Hematopoietic multipotent progenitor cell treated with erythropoietin and hydrocortisone succinate and interleukin-3 and kit ligand, for 4 days (in vitro differentiated cells): Measurements from ENCODE around the gene COG5.
A peak's percentile ranks its signal among the peaks of the same experiment; 100 is the strongest.

Experiments used
- DNase-seq: peaks from one replicate; pipeline ENCODE4 v3.0.0-alpha.2; 2015

Gene COG5

GRCh38 chr7:107387573-107388219 is 176.0 kb downstream of the COG5 start:
- peak; percentile 67 for DNase-seq

GRCh38 chr7:107387128-107387527 is 176.6 kb downstream of the COG5 start:
- DNase-seq, result peak; percentile 62

DNA sequence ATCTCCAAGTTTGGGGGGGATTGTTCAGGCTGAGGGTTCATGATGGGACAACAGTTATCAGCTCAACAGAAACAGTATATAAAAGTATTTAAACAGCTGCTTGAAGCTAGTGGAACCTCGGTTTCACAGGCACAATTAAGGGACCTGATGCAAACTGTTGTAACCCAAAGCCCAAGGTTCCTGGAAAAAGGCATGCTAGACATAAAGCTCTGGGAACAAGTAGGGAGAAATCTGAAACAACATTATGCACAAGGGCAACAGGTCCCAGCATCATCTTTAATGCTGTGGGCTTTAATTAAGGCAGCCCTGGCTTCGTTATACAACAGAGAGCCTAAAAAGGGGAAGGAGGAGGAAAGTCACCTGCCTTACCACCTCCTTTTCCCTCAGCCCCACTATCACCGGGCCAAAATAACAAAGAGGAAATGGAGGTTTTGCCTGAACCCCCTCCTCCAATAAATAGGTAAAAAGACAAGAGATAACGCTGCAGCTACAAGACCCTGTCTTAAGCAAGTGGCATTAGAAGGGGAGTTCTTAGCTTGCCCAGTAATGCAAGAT is 177.1 kb downstream of the COG5 start:
- peak; percentile 37 for DNase-seq

- peak; percentile 25 for DNase-seq
These were observed 179.7 kb downstream of the COG5 start for GRCh38 chr7:107384025-107384424.

- DNase-seq, result no peak
These were observed 180.5 kb downstream of the COG5 start for GRCh38 chr7:107383203-107383602.

DNA sequence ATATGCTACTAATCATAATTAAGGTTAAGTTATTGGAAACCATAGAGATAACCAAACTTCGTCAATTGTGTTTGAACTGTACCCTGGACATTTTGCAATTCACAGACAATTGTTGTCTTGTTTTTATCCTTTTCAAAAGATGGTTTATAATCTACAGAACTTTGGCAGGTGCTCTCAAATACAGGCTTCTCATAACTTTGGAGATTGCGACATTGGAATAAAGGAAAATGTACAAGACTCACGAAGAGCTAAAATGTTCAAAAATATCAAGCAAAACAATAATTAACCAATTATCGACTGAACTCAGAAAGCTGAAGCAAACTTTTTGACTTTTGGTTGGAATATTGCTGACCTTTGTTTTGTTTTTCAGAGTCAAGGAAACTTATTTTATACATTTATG is 182.3 kb downstream of the COG5 start:
- no peak for DNase-seq

- DNase-seq, result no peak
These were observed 190.4 kb downstream of the COG5 start for GRCh38 chr7:107373354-107373753.

DNA sequence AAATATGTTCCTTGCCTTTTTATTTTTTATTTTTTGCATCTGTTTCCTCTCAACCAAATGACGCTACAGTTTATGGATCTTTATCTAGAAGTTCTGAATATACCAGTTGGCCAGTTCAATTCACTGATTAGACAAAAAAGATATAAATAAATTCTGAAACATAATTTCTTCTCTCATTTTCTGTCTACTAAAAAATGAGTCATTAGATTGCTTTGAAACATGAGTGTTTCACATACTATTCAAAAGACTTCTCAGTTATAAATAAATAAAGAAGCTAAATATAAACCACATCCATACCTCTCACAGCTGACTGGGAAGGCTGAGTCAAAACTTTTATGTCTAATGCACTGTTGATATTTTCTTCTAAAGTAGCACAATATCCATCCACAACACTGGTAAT is 191.4 kb downstream of the COG5 start:
- DNase-seq, result no peak

- DNase-seq, result no peak
These were observed 192.9 kb downstream of the COG5 start for GRCh38 chr7:107370816-107371215.

- no peak for DNase-seq
These were observed 198.9 kb downstream of the COG5 start for GRCh38 chr7:107364787-107365186.

GRCh38 chr7:107359520-107360316 is 204.0 kb downstream of the COG5 start:
- no peak for DNase-seq

GRCh38 chr7:107355616-107356015 is 208.1 kb downstream of the COG5 start:
- DNase-seq, result no peak

GRCh38 chr7:107354640-107355039 is 209.1 kb downstream of the COG5 start:
- no peak for DNase-seq

- no peak for DNase-seq
These were observed 210.0 kb downstream of the COG5 start for GRCh38 chr7:107353701-107354100.

DNA sequence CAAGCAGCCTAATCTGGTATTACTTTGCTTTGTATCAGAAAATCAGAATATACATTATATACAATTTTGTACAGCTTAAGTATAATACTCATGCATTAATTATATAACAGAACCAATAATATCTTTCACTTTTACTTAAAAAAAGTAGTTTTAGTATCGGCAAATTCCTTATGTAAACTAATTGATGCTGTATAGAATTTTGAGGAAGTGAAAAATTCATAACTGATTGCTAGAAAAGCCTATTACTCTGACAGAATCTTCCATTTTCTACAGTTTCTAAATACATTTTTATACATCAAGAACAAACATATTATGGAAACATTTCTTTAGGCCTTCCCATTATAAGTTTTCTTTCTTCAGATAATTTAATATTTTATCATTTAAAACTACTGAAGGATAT is 217.8 kb downstream of the COG5 start:
- DNase-seq, result no peak

- DNase-seq, result no peak
These were observed 218.9 kb downstream of the COG5 start for GRCh38 chr7:107344799-107345198.

DNA sequence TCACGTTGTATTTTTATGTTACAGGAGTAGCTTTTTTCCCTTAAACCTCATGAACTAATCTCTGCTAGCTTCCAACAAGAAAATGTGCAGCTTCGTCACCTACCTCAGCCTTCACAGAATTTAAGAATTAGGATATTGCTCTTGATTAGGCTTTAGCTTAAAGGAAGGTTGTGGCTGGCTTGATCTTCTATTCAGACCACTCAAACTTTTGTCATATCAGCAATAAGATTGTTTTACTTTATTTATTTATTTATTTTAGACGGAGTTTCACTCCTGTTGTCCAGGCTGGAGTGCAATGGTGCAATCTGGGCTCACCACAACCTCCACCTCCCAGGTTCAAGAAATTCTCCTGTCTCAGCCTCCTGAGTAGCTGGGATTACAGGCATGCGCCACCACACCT is 219.4 kb downstream of the COG5 start:
- no peak for DNase-seq

DNA sequence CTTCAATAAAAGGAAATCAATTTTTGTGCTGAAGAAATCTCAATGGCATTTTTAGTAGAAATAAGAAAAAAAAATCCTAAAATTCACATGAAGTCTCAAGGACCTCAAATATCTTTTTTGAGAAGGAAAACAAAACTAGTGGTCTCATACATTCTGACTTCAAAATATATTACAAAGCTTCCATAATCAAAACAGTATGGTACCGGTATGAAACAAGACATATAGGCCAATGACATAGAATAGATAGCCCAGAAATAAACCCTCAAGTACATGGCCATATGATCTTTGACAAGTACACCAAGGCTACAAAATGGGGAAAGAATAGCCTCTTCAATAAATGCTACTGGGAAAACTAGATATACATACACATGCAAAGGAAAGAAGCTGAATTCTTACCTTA is 225.6 kb downstream of the COG5 start:
- DNase-seq, result no peak

GRCh38 chr7:107332488-107333269 is 231.0 kb downstream of the COG5 start:
- peak; percentile 76 for DNase-seq

- no peak for DNase-seq
These were observed 233.2 kb downstream of the COG5 start for GRCh38 chr7:107330478-107330877.

DNA sequence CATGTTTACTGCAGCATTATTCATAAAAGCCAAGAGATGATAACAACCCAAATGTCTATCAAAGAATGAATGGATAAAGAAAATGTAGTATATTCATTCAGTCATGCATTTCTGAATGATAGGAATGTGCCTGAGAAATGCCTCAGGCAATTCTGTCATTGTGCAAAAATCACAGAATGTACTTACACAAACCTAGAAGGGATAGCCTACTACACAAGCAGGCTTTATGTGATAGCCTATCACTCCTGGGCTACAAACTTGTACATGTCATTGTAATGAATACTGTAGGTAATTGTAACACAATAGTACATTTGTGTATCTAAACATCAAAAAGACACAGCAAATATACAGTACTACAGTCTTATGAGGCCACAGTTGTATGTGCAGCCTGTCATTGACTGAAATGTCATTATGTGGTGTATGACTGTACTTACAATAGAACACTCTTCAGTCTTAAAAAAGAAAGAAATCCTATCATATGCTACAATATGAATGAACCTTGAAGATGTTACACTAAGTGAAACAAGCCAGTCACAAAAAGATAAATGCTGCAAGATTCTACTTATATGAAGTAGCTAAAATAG is 235.6 kb downstream of the COG5 start:
- no peak for DNase-seq

DNA sequence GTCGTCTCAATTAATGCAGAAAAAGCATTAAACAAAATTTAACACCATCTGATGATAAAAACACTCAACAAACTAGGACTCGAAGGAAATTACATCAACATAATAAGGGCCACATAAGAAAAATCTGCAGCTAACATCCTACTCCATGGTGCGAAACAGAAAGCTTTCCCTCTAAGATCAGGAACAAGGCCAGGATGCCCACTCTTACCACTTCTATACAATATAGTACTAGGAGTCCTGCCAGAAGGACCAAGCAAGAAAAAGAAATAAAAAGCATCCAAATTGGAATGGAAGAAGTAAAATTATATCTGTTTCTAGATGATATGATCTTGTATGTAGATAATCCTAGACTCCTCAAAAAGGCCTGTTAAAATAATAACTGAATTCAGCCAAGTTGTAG is 237.7 kb downstream of the COG5 start:
- DNase-seq, result no peak

GRCh38 chr7:107322015-107322414 is 241.7 kb downstream of the COG5 start:
- DNase-seq, result peak; percentile 51
